ENCODE results near the gene PPIP5K2. TPM values are rescaled to one million over a fixed set of nuclear protein-coding genes. Genes with fewer than 3 reads are reported as not detected.

Gene PPIP5K2
- total RNA-seq, 1 donor from 2014 or later, result 108 TPM

DNA sequence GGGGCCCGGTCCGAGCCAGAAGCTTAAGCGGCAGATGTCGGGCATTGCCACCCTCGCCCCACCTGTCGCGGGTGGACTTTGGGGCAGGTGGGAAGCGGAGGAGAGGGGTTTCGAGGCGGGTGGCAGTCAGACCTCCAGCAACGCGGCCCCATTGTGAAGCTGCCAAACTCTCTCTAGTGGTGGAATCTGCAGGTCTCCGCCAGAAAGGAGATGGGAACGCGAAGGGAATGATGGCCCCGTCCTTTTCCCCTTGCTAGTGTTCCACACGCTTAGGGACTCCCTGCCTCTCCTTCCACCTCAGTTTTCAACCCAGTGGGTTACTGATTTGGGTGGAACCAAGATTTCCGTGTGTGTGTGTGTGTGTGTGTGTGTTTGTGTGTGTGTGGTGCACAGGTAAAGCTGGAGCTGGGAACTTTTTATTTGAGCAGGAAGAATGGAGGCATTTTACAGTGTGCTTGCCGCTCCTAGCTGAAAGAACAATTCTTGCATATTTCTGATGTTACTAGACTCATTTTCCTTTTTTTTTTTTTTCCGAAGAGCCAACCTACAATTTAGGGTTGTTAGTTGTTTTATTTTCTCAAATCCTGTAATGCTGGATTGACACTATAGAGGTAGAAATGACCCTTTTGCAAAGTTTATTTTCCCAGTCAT is 139.7 kb downstream of the PPIP5K2 start:
- H3K9me3 Mint-ChIP-seq, result peaks cover 4% of the 10 kb centered on the region
- H3K4me1 Mint-ChIP-seq, result peaks cover 24% of the 10 kb centered on the region
- DNase-seq (ENCODE audit: low spot score), result peak; percentile 70
- peaks cover 2% of the 10 kb centered on the region for H3K27me3 Mint-ChIP-seq (ENCODE audit: insufficient read depth, low read depth)
- H3K36me3 ChIP-seq, result no peaks in the 10 kb centered on the region
- TF ChIP-seq, protein P1, sequence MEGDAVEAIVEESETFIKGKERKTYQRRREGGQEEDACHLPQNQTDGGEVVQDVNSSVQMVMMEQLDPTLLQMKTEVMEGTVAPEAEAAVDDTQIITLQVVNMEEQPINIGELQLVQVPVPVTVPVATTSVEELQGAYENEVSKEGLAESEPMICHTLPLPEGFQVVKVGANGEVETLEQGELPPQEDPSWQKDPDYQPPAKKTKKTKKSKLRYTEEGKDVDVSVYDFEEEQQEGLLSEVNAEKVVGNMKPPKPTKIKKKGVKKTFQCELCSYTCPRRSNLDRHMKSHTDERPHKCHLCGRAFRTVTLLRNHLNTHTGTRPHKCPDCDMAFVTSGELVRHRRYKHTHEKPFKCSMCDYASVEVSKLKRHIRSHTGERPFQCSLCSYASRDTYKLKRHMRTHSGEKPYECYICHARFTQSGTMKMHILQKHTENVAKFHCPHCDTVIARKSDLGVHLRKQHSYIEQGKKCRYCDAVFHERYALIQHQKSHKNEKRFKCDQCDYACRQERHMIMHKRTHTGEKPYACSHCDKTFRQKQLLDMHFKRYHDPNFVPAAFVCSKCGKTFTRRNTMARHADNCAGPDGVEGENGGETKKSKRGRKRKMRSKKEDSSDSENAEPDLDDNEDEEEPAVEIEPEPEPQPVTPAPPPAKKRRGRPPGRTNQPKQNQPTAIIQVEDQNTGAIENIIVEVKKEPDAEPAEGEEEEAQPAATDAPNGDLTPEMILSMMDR (IDR thresholded peaks at IDR 0.05), result no peak
- TF ChIP-seq EZH2phosphoT487 (IDR thresholded peaks at IDR 0.05), result no peak
- TF ChIP-seq EZH2 (IDR thresholded peaks at IDR 0.05), result no peak
- peaks cover 48% of the 10 kb centered on the region for H4K20me1 ChIP-seq (ENCODE audit: low read depth)
- H3K27ac ChIP-seq, result no peak overlapping the region
- peak overlapping the region; percentile 98 for H3K4me3 Mint-ChIP-seq
- H3K9ac ChIP-seq, result peak overlapping the region; percentile 54
- H3K4me3 ChIP-seq, result peak overlapping the region; percentile 80
- no peaks in the 10 kb centered on the region for H3K36me3 Mint-ChIP-seq
- H3F3A ChIP-seq (ENCODE audit: low read depth), result no peaks in the 10 kb centered on the region
- no peaks in the 10 kb centered on the region for H3K9me3 ChIP-seq (ENCODE audit: low read depth)
- H3K27ac Mint-ChIP-seq, result peak overlapping the region; percentile 76
- peaks cover 27% of the 10 kb centered on the region for H3K4me1 ChIP-seq
- no peaks in the 10 kb centered on the region for H3K27me3 ChIP-seq
- H2AFZ ChIP-seq (replicated peaks), result peak overlapping the region; percentile 91
- H3K79me2 ChIP-seq (ENCODE audit: low read depth), result peaks cover 55% of the 10 kb centered on the region
- H3K4me2 ChIP-seq, result peak overlapping the region; percentile 81

DNA sequence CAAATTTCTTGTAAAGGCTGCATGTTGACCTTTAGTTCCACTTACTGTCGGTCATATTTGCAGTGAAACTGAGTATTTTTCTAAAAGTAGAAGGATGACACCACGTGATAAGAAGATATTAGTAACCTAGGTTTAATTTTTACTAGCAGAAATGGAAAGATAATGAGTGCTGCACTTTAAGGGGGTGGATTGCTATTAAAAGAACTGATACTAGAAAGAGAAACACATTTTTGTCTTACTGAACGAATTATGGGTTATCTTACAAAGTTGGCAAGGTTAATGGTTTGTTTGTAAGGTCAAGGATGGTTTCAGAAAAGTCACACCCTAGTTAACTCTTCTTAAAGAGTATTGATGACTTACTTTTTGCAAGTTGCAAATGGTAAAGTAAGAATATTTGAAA is 140.8 kb downstream of the PPIP5K2 start:
- H3K4me2 ChIP-seq, result peak overlapping the region; percentile 81
- H3K4me1 ChIP-seq, result peaks cover 31% of the 10 kb centered on the region
- Mint-ChIP-seq H3K4me3 (peak overlapping the region; percentile 74), H3K4me1 (peaks cover 23% of the 10 kb centered on the region), H3K9me3 (peaks cover 4% of the 10 kb centered on the region), H3K27me3 (ENCODE audit: insufficient read depth, low read depth) (peaks cover 2% of the 10 kb centered on the region), H3K36me3 (no peaks in the 10 kb centered on the region), H3K27ac (no peak overlapping the region)
- H3K4me3 ChIP-seq, result peak overlapping the region; percentile 80
- H2AFZ ChIP-seq (replicated peaks), result no peak overlapping the region
- H3K9me3 ChIP-seq (ENCODE audit: low read depth), result no peaks in the 10 kb centered on the region
- no peak overlapping the region for H3K9ac ChIP-seq
- TF ChIP-seq EZH2phosphoT487 (IDR thresholded peaks at IDR 0.05) (no peak), EZH2 (IDR thresholded peaks at IDR 0.05) (no peak)
- TF ChIP-seq, protein P1 (IDR thresholded peaks at IDR 0.05), result no peak
- no peak overlapping the region for H3K27ac ChIP-seq
- H3F3A ChIP-seq (ENCODE audit: low read depth), result no peaks in the 10 kb centered on the region
- peaks cover 50% of the 10 kb centered on the region for H4K20me1 ChIP-seq (ENCODE audit: low read depth)
- H3K79me2 ChIP-seq (ENCODE audit: low read depth), result peaks cover 66% of the 10 kb centered on the region
- no peak for DNase-seq (ENCODE audit: low spot score)
- H3K27me3 ChIP-seq, result no peaks in the 10 kb centered on the region
- H3K36me3 ChIP-seq, result no peaks in the 10 kb centered on the region

Other genes starting within 250 kb of the PPIP5K2 start
- gene GIN1, start 163 bp upstream of the PPIP5K2 start, total RNA-seq (ENCODE audit: low replicate concordance), result 11.2 and 42.0 TPM in 2 replicates
- 22.5 and 26.3 TPM in 2 replicates for gene MACIR, start 138.5 kb downstream of the PPIP5K2 start, total RNA-seq (ENCODE audit: low replicate concordance)

Data from neural progenitor cell (in vitro differentiated cells).